H1 (cell line): ENCODE data around the gene PRELID1. TPM values are rescaled to one million over a fixed set of nuclear protein-coding genes. Genes with fewer than 3 reads are reported as not detected.

Experiments used
- CBX8 ChIP-seq: fragments of 300-800, 300-1000 bp; sonication (generic); IDR thresholded peaks from 2 replicates; pipeline ENCODE4 v1.7.1; 2016; ENCODE audit warnings: low read depth, low read length, borderline replicate concordance
- SIX5 ChIP-seq: IDR thresholded peaks from 2 replicates; pipeline ENCODE4 v1.6.1; 2011; ENCODE audit warnings: mild to moderate bottlenecking, low read depth, low read length
- SP4 ChIP-seq: IDR thresholded peaks from 2 replicates; pipeline ENCODE4 v1.6.1; 2012; ENCODE audit warnings: low read length, inconsistent platforms
- TCF12 ChIP-seq: IDR thresholded peaks from 2 replicates; pipeline ENCODE4 v1.6.1; 2011; ENCODE audit warnings: low read depth, mild to moderate bottlenecking, low read length
- USF2 ChIP-seq: IDR thresholded peaks from 2 replicates; pipeline ENCODE4 v1.6.1; 2011; ENCODE audit warnings: low read length, improper control_type of control experiment
- polyA plus RNA-seq, 7 experiments: library from polyadenylated mRNA; depleted of rRNA in 3 of 7; stranded (reverse) in 5 of 7; unstranded in 2 of 7; fragments of >200 nt in 5 of 7; fragments of 200-250 nt in 2 of 7; gene quantifications; 1 replicate in 5 of 7; 2 replicates in 1 of 7; 4 replicates in 1 of 7; pipeline versions ENCODE4 v1.2.1 to v1.2.3, GENCODE V29; 2011 to 2013; ENCODE audit warnings: missing spikeins in 2 of 7, mixed read lengths in 2 of 7
- total RNA-seq: library from RNA; stranded (reverse); fragmentation: NEBNext Ultra II Directional; extraction: Animal tissue kit (Norgen Biotek cat#: 25700); gene quantifications from 2 replicates; pipeline ENCODE4 v1.2.1, GENCODE V29; 2021
- TF ChIP-seq, protein P1 (sequence below), 3 experiments: IDR thresholded peaks; 1 replicate in 2 of 3; 2 replicates in 1 of 3; pipeline versions ENCODE4 v1.5.1 to v1.6.1; 2011; ENCODE audit warnings: low read length in 3 of 3, mild to moderate bottlenecking in 3 of 3, inconsistent platforms in 2 of 3, low read depth in 1 of 3, moderate library complexity in 1 of 3; ENCODE audit not compliant: insufficient read depth in 1 of 3; ENCODE audit errors: control extremely low read depth in 1 of 3

The PRELID1 gene
- total and polyA plus RNA-seq, 2 of the 8 experiments (the other 6 are each of a cell fraction or from before 2014, with no cell fraction given): 272 to 428 TPM

DNA sequence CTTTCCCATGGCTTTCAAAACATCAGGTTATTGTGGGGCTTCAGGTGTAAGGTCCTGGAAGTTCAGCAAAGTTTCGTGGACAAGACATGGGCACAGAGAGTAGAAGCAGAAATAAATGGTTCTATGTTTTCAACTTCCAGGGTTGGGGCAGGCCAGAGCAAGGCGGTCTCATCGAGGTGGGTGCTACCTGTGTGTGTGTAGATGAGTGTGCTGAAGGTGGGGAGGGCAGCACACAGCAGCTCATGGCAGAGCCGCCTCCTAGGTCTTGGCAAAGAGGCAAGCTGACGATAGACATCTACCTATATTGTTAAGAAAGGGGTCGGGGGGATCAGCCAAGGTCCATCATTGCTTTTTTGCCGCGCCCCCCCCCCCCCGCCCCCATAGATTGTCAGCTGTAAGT is 3.9 kb upstream of the PRELID1 start (continued):
- no peak for TF ChIP-seq USF2
- TF ChIP-seq SP4: no peak
- no peak for TF ChIP-seq SIX5
- TF ChIP-seq CBX8: no peak
- TF ChIP-seq, protein P1, sequence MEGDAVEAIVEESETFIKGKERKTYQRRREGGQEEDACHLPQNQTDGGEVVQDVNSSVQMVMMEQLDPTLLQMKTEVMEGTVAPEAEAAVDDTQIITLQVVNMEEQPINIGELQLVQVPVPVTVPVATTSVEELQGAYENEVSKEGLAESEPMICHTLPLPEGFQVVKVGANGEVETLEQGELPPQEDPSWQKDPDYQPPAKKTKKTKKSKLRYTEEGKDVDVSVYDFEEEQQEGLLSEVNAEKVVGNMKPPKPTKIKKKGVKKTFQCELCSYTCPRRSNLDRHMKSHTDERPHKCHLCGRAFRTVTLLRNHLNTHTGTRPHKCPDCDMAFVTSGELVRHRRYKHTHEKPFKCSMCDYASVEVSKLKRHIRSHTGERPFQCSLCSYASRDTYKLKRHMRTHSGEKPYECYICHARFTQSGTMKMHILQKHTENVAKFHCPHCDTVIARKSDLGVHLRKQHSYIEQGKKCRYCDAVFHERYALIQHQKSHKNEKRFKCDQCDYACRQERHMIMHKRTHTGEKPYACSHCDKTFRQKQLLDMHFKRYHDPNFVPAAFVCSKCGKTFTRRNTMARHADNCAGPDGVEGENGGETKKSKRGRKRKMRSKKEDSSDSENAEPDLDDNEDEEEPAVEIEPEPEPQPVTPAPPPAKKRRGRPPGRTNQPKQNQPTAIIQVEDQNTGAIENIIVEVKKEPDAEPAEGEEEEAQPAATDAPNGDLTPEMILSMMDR (IDR thresholded peaks at IDR 0.05; ENCODE audit: control extremely low read depth in 1 of 3, insufficient read depth in 1 of 3, low read depth in 1 of 3, low read length in 3 of 3): no peak
- no peak for TF ChIP-seq TCF12
